ENCODE measurements around the gene GADD45B.

Gene GADD45B

DNA sequence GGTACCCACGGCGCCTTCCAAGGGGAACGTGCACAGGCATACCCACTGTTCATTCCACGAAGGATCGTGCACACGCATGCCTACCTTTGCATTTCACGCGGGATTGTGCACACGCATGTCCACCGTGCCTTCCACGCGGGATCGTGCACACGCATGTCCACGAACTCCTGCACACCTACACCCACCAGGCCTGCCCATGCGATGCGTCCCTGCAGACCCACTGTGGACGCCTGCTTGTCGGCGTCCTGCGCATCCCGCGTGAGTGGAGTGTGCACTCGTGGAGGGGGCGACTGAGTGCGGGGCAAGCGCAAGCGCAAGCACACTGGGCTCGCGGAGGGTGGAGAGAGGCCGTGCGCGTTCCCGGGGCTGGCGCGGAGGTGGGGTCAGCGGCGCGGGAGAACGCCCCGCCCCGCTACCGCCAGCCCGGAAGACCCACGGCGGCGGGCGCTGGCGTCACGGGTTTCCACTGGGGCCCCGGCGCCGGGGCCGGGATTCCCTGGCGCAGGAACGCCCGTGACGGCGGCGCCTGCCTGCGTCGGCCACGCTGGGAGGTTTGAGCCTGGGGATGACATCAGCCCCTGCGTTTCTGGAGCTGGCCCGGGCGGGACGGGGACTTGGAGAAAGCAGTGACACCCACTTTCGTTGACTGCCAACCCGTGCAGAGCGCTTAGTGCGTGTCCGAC lies 18.7 kb downstream of the GADD45B start:
- Histone ChIP-seq H3K27ac (peak overlapping the region; percentile 9), H3K36me3 (no peaks in the 10 kb centered on the region), H3K4me1 (ENCODE audit: control insufficient read depth in 1 of 2, insufficient read depth in 1 of 2, low read depth in 1 of 2, low read length in 1 of 2) (peaks cover 17 to 22% of the 10 kb centered on the region in 2 experiments), H3K27me3 (peaks cover 62% of the 10 kb centered on the region), H3K4me3 (ENCODE audit: low read depth in 1 of 2, low read length in 1 of 2) (peak overlapping the region; percentile 71 to 76), H3K9me3 (no peaks in the 10 kb centered on the region)
- TF ChIP-seq CTCF (IDR thresholded peaks at IDR 0.05): peak; percentile 8

GRCh38 chr19:2495130-2495641 lies 19.3 kb downstream of the GADD45B start:
- H3K27me3 ChIP-seq: peaks cover 56% of the 10 kb centered on the region
- H3K27ac ChIP-seq: peak overlapping the region; percentile 9
- H3K4me1 ChIP-seq (ENCODE audit: control insufficient read depth in 1 of 2, insufficient read depth in 1 of 2, low read depth in 1 of 2, low read length in 1 of 2): peaks cover 15 to 19% of the 10 kb centered on the region in 2 experiments

GRCh38 chr19:2495651-2496316 lies 19.9 kb downstream of the GADD45B start:
- H3K9me3 ChIP-seq: no peaks in the 10 kb centered on the region
- peaks cover 50% of the 10 kb centered on the region for H3K27me3 ChIP-seq
- H3K4me1 ChIP-seq (ENCODE audit: control insufficient read depth in 1 of 2, insufficient read depth in 1 of 2, low read depth in 1 of 2, low read length in 1 of 2): peaks cover 15 to 19% of the 10 kb centered on the region in 2 experiments
- no peaks in the 10 kb centered on the region for H3K36me3 ChIP-seq
- no peak overlapping the region for H3K27ac ChIP-seq
- H3K4me3 ChIP-seq (ENCODE audit: low read depth in 1 of 2, low read length in 1 of 2): peak overlapping the region in 1 of 2 experiments; percentile 71
- no peak for TF ChIP-seq CTCF (IDR thresholded peaks at IDR 0.05)

More at GRCh38 chr19:2495130-2495641, 19.3 kb downstream of the GADD45B start:
- no peaks in the 10 kb centered on the region for H3K36me3 ChIP-seq
- no peaks in the 10 kb centered on the region for H3K9me3 ChIP-seq
- TF ChIP-seq CTCF (IDR thresholded peaks at IDR 0.05): no peak
- peak overlapping the region; percentile 71 to 76 for H3K4me3 ChIP-seq (ENCODE audit: low read depth in 1 of 2, low read length in 1 of 2)

- Histone ChIP-seq H3K27me3 (peaks cover 36% of the 10 kb centered on the region), H3K4me1 (ENCODE audit: control insufficient read depth in 1 of 2, insufficient read depth in 1 of 2, low read depth in 1 of 2, low read length in 1 of 2) (peaks cover 15 to 19% of the 10 kb centered on the region in 2 experiments), H3K27ac (no peak overlapping the region), H3K9me3 (no peaks in the 10 kb centered on the region), H3K4me3 (ENCODE audit: low read depth in 1 of 2, low read length in 1 of 2) (no peak overlapping the region), H3K36me3 (no peaks in the 10 kb centered on the region)
- TF ChIP-seq CTCF (IDR thresholded peaks at IDR 0.05): no peak
Measured at GRCh38 chr19:2497186-2497585, 21.3 kb downstream of the GADD45B start.

- peaks cover 13% of the 10 kb centered on the region for H3K27me3 ChIP-seq
- TF ChIP-seq CTCF (IDR thresholded peaks at IDR 0.05): no peak
- no peaks in the 10 kb centered on the region for H3K9me3 ChIP-seq
- peaks cover 5 to 11% of the 10 kb centered on the region in 2 experiments for H3K4me1 ChIP-seq (ENCODE audit: control insufficient read depth in 1 of 2, insufficient read depth in 1 of 2, low read depth in 1 of 2, low read length in 1 of 2)
- H3K27ac ChIP-seq: no peak overlapping the region
- H3K36me3 ChIP-seq: no peaks in the 10 kb centered on the region
- no peak overlapping the region for H3K4me3 ChIP-seq (ENCODE audit: low read depth in 1 of 2, low read length in 1 of 2)
Measured at GRCh38 chr19:2500156-2500555, 24.2 kb downstream of the GADD45B start.

Measured in neutrophil (primary cell).